ENCODE results near the gene GMDS. TPM values are rescaled to one million over a fixed set of nuclear protein-coding genes. Genes with fewer than 3 reads are reported as not detected.

The GMDS gene
- total RNA-seq, 4 donors from 2014 or later = 9.5 to 32.8 (median 22.4) TPM

- H3K4me1 ChIP-seq = peaks cover 0 to 9% of the 10 kb centered on the region in 2 donors
- intact Hi-C loops (cut with DNase I) = no loop called here
- WGBS, 2 donors = 95% methylated on average over 1 of the region's 1 CpG
- TF ChIP-seq CTCF (IDR thresholded peaks at IDR 0.05) (no peak), POLR2A (IDR thresholded peaks at IDR 0.05) (no peak)
- H3K27ac ChIP-seq = no peak overlapping the region
- H3K9me3 ChIP-seq = no peaks in the 10 kb centered on the region
- H3K36me3 ChIP-seq = no peaks in the 10 kb centered on the region
- no peak overlapping the region for H3K4me3 ChIP-seq (replicated peaks in 1 of 3)
- DNase-seq = no peak
- no peaks in the 10 kb centered on the region for H3K27me3 ChIP-seq
These were observed 424.7 kb downstream of the GMDS start for GRCh38 chr6:1820714-1821113.

GRCh38 chr6:1820165-1820564 is 425.2 kb downstream of the GMDS start:
- H3K4me3 ChIP-seq (replicated peaks in 1 of 3) = no peak overlapping the region
- no peaks in the 10 kb centered on the region for H3K27me3 ChIP-seq
- no peak overlapping the region for H3K27ac ChIP-seq
- intact Hi-C loops (cut with DNase I) = no loop called here
- no peaks in the 10 kb centered on the region for H3K9me3 ChIP-seq
- no peak for DNase-seq
- H3K36me3 ChIP-seq = no peaks in the 10 kb centered on the region
- 62 to 71% methylated on average over 1 of the region's 1 CpG for WGBS, 2 donors
- no peak for TF ChIP-seq POLR2A (IDR thresholded peaks at IDR 0.05)
- no peak for TF ChIP-seq CTCF (IDR thresholded peaks at IDR 0.05)
- peaks cover 0 to 9% of the 10 kb centered on the region in 2 donors for H3K4me1 ChIP-seq

GRCh38 chr6:1819007-1819406 is 426.4 kb downstream of the GMDS start:
- DNase-seq = no peak
- intact Hi-C loops (cut with DNase I) = no loop called here
- H3K4me3 ChIP-seq (replicated peaks in 1 of 3) = no peak overlapping the region
- no peaks in the 10 kb centered on the region for H3K36me3 ChIP-seq
- H3K27me3 ChIP-seq = no peaks in the 10 kb centered on the region
- H3K27ac ChIP-seq = no peak overlapping the region
- no peak for TF ChIP-seq CTCF (IDR thresholded peaks at IDR 0.05)
- TF ChIP-seq POLR2A (IDR thresholded peaks at IDR 0.05) = no peak
- no peaks in the 10 kb centered on the region for H3K9me3 ChIP-seq
- WGBS, 2 donors = 96 to 97% methylated on average over 3 of the region's 3 CpGs
- peaks cover 0 to 9% of the 10 kb centered on the region in 2 donors for H3K4me1 ChIP-seq

- TF ChIP-seq POLR2A (IDR thresholded peaks at IDR 0.05) (no peak), CTCF (IDR thresholded peaks at IDR 0.05) (no peak)
- no peak for DNase-seq
- WGBS, 2 donors = 69 to 75% methylated on average over 4 of the region's 4 CpGs
- no peaks in the 10 kb centered on the region for H3K36me3 ChIP-seq
- H3K9me3 ChIP-seq = no peaks in the 10 kb centered on the region
- no peak overlapping the region for H3K4me3 ChIP-seq (replicated peaks in 1 of 3)
- intact Hi-C loops (cut with DNase I) = no loop called here
- H3K4me1 ChIP-seq = peaks cover 0 to 9% of the 10 kb centered on the region in 2 donors
- H3K27me3 ChIP-seq = no peaks in the 10 kb centered on the region
- H3K27ac ChIP-seq = no peak overlapping the region
These were observed 428.2 kb downstream of the GMDS start for GRCh38 chr6:1817033-1817761.

- H3K9me3 ChIP-seq = no peaks in the 10 kb centered on the region
- intact Hi-C loops (cut with DNase I) = no loop called here
- 90 to 92% methylated on average over 8 of the region's 8 CpGs for WGBS, 2 donors
These were observed 429.5 kb downstream of the GMDS start for GRCh38 chr6:1815827-1816452.

More at GRCh38 chr6:1815827-1816452, 429.5 kb downstream of the GMDS start:
- TF ChIP-seq CTCF (IDR thresholded peaks at IDR 0.05) = no peak
- no peak for TF ChIP-seq POLR2A (IDR thresholded peaks at IDR 0.05)
- Histone ChIP-seq H3K27ac (no peak overlapping the region), H3K4me1 (peaks cover 0 to 9% of the 10 kb centered on the region in 2 donors), H3K36me3 (no peaks in the 10 kb centered on the region), H3K27me3 (no peaks in the 10 kb centered on the region), H3K4me3 (replicated peaks in 1 of 3) (no peak overlapping the region)
- DNase-seq = no peak
